ENCODE data around the gene BCAP31. TPM values are rescaled to one million over a fixed set of nuclear protein-coding genes. Genes with fewer than 3 reads are reported as not detected.

The BCAP31 gene
- total RNA-seq, 4 donors from 2014 or later = 37.6 to 113 (median 74.4) TPM

DNA sequence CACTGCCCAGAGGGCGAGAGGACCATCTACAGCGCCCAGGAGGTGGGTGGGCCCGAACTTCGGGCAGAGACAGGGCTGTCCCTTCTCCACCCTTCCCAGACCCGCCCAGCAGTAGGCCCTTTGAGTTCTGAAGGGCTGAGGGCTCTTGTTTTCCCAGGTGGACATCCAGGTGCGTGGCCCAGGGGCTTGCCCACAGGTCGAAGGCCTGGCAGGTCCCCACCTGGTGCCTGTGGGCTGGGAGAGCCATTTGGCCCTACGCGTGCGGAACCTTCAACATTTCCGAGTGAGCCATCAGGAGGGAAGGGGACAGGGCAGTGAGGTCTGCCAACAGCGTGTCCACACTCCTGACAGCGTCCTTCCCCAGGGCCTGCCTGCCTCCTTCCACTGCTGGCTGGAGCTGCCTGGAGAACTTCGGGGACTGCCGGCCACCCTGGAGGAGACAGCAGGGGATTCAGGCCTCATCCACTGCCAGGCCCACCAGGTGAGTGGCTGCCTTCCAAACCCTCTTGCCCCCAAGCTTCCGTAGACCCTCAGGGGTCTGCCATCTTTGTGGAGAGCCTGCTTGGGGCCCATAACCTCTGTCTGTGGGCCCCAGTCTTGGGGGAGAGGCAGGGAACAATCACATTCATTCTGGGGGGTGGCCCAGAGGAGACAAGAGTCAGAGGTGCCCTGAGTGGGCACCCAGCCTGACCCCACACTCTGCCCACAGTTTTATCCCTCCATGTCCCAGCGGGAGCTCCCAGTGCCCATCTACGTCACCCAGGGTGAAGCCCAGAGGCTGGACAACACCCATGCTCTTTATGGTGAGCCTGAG is 46.6 kb upstream of the BCAP31 start:
- no peak overlapping the region for H3K27ac ChIP-seq
- no peak for TF ChIP-seq EP300 (IDR thresholded peaks at IDR 0.05; ENCODE audit: low read depth)
- TF ChIP-seq, protein P1, sequence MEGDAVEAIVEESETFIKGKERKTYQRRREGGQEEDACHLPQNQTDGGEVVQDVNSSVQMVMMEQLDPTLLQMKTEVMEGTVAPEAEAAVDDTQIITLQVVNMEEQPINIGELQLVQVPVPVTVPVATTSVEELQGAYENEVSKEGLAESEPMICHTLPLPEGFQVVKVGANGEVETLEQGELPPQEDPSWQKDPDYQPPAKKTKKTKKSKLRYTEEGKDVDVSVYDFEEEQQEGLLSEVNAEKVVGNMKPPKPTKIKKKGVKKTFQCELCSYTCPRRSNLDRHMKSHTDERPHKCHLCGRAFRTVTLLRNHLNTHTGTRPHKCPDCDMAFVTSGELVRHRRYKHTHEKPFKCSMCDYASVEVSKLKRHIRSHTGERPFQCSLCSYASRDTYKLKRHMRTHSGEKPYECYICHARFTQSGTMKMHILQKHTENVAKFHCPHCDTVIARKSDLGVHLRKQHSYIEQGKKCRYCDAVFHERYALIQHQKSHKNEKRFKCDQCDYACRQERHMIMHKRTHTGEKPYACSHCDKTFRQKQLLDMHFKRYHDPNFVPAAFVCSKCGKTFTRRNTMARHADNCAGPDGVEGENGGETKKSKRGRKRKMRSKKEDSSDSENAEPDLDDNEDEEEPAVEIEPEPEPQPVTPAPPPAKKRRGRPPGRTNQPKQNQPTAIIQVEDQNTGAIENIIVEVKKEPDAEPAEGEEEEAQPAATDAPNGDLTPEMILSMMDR (IDR thresholded peaks at IDR 0.05) = no peak
- TF ChIP-seq POLR2A (IDR thresholded peaks at IDR 0.05) = no peak
- TF ChIP-seq POLR2AphosphoS5 (IDR thresholded peaks at IDR 0.05) = no peak
- peak; percentile 4 for DNase-seq
- no peak overlapping the region for H3K4me3 ChIP-seq
- in situ Hi-C loops (cut with MboI; ENCODE audit: low pct_ligation_motif_present in 1 of 4, low pct_unique_long_range_greater_than_20kb in 1 of 4, low sequenced_read_pairs in 3 of 4) (loop anchor here in 1 of 4 donors (25.0 kb wide), 1 partner anchor 191 kb away; the partner anchor contains the start of genes HCFC1 and TMEM187), intact Hi-C loops (cut with DNase I; ENCODE audit: low total_unique reads) (no loop called here)
- no peaks in the 10 kb centered on the region for H3K27me3 ChIP-seq
- H3K9me3 ChIP-seq = no peaks in the 10 kb centered on the region
- H3K4me1 ChIP-seq = no peaks in the 10 kb centered on the region
- no peaks in the 10 kb centered on the region for H3K36me3 ChIP-seq
- WGBS, 2 donors (ENCODE audit: low coverage in 1 of 2) = 87% methylated on average over 9 of the region's 18 CpGs; no CpG with 5 or more reads in 1 of the 2 donors

DNA sequence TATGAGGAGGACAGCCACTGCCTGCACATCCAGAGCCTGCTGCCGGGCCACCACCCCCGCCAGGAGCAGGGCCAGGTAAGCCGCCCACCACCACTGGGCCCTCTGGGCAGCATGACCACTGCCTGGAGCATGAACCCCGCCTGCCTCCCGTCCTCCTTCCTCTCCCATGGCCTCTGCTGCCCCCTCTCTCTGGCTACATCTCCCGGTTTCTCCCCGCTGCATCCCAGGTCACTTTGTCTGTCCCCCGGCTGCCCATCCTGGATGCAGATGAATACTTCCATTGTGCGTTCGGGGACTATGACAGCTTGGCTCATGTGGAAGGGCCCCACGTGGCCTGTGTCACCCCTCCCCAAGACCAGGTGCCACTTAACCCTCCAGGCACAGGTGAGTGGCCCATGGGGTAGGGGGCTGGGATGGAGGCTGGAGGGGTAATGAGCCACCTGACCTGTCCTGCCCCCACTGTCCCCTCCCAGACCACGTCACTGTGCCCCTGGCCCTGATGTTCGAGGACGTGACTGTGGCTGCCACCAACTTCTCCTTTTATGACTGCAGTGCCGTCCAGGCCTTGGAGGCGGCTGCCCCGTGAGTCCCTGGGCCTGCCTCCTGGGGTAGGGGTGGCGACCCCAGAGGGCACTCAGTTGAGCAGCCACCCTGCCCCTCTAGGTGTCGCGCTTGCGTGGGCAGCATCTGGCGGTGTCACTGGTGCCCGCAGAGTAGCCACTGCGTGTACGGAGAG is 45.8 kb upstream of the BCAP31 start:
- intact Hi-C loops (cut with DNase I; ENCODE audit: low total_unique reads) (loop anchor here (5.0 kb wide), 1 partner anchor 182 kb away; no protein-coding TSS in a partner anchor), in situ Hi-C loops (cut with MboI; ENCODE audit: low pct_ligation_motif_present in 1 of 4, low pct_unique_long_range_greater_than_20kb in 1 of 4, low sequenced_read_pairs in 3 of 4) (loop anchor here in 1 of 4 donors (25.0 kb wide), 1 partner anchor 192 kb away; the partner anchor contains the start of genes HCFC1 and TMEM187)
- TF ChIP-seq EP300 (IDR thresholded peaks at IDR 0.05; ENCODE audit: low read depth) (no peak), POLR2A (IDR thresholded peaks at IDR 0.05) (no peak), POLR2AphosphoS5 (IDR thresholded peaks at IDR 0.05) (no peak)
- TF ChIP-seq, protein P1 (IDR thresholded peaks at IDR 0.05) = no peak
- 86% methylated on average over 25 of the region's 25 CpGs; no CpG with 5 or more reads in 1 of the 2 donors for WGBS, 2 donors (ENCODE audit: low coverage in 1 of 2)
- no peaks in the 10 kb centered on the region for H3K9me3 ChIP-seq
- peak; percentile 5 for DNase-seq
- no peaks in the 10 kb centered on the region for H3K4me1 ChIP-seq
- H3K36me3 ChIP-seq = no peaks in the 10 kb centered on the region
- no peaks in the 10 kb centered on the region for H3K27me3 ChIP-seq
- no peak overlapping the region for H3K4me3 ChIP-seq
- no peak overlapping the region for H3K27ac ChIP-seq

DNA sequence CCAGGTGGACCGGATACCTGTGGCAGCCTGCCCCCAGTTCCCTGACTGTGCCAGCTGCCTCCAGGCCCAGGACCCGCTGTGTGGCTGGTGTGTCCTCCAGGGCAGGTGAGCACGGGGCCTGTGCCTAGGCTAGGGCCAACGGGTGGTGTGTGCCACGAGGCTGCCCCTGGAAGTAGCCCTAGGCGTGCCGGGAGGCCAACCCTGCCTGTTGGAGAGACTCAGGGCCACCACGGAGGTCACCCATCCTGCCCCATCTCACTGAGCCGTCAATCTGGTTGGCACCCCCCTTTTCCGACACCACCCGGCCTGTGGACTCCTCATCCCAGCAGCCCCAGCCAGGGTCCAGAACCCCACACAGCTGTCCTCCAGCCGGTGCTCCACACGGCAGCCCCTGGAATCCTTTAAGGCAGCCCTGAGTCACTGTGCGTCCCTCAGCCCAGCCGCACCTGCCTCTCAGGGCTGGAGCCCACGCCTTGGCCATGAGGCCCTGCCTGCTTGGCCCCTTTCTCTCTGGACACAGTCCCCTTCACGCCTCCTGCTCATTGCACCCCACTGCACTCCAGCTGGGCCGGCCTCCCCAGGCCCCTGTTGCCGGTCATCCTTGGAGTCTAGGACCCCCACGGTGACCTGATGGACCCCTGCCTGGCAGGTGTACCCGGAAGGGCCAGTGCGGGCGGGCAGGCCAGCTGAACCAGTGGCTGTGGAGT is 45.1 kb upstream of the BCAP31 start:
- peak; percentile 5 for DNase-seq
- H3K9me3 ChIP-seq = no peaks in the 10 kb centered on the region
- no peak for TF ChIP-seq POLR2AphosphoS5 (IDR thresholded peaks at IDR 0.05)
- no peak for TF ChIP-seq EP300 (IDR thresholded peaks at IDR 0.05; ENCODE audit: low read depth)
- intact Hi-C loops (cut with DNase I; ENCODE audit: low total_unique reads) (loop anchor here (5.0 kb wide), 1 partner anchor 183 kb away; no protein-coding TSS in a partner anchor), in situ Hi-C loops (cut with MboI; ENCODE audit: low pct_ligation_motif_present in 1 of 4, low pct_unique_long_range_greater_than_20kb in 1 of 4, low sequenced_read_pairs in 3 of 4) (loop anchor here in 1 of 4 donors (25.0 kb wide), 1 partner anchor 193 kb away; the partner anchor contains the start of genes HCFC1 and TMEM187)
- H3K27me3 ChIP-seq = no peaks in the 10 kb centered on the region
- WGBS, 2 donors (ENCODE audit: low coverage in 1 of 2) = 87% methylated on average over 22 of the region's 23 CpGs; no CpG with 5 or more reads in 1 of the 2 donors
- H3K27ac ChIP-seq = no peak overlapping the region
- H3K36me3 ChIP-seq = no peaks in the 10 kb centered on the region
- H3K4me3 ChIP-seq = no peak overlapping the region
- H3K4me1 ChIP-seq = no peaks in the 10 kb centered on the region

DNA sequence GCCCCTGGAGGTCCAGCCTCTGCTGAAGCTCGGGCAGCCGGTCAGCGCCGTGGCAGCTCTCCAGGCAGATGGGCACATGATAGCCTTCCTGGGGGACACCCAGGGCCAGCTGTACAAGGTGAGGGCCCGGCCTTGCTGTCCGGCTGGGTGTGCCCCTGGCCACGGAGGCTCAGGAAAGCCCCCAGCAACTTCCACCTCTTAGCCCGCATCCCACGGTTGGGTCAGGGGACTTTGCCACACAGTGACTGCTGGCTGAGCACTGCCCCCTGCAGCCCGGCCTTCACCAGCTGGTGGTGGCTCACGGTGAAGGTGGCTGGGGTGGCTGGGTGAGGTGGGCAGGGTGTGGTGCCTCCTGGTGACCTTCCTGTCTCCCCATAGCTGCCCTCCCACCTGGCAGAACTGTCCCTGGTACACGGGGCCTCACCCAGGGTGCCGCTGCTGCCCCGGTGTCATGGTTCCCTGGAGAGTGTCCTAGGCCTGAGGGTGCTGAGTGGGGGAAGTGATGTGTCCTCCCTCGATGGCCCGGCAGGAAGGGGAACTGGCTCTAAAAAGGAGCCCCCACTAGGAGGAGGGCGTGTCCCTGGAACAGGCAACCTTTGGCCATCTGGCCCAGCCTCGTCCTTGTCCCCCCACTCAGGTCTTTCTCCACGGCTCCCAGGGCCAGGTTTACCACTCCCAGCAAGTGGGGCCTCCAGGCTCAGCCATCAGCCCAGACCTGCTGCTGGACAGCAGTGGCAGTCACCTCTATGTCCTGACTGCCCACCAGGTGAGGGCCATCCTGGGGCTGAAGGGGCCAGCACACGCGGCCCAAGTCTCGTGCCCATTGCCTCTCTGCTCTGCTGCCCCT is 44.3 kb upstream of the BCAP31 start:
- in situ Hi-C loops (cut with MboI; ENCODE audit: low pct_ligation_motif_present in 1 of 4, low pct_unique_long_range_greater_than_20kb in 1 of 4, low sequenced_read_pairs in 3 of 4) = loop anchor here in 1 of 4 donors (25.0 kb wide), 1 partner anchor 194 kb away; the partner anchor contains the start of genes HCFC1 and TMEM187
- TF ChIP-seq EP300 (IDR thresholded peaks at IDR 0.05; ENCODE audit: low read depth) (no peak), POLR2AphosphoS5 (IDR thresholded peaks at IDR 0.05) (no peak), POLR2A (IDR thresholded peaks at IDR 0.05) (no peak)
- TF ChIP-seq, protein P1 (IDR thresholded peaks at IDR 0.05) = no peak
- intact Hi-C loops (cut with DNase I; ENCODE audit: low total_unique reads) = loop anchor here (5.0 kb wide), 1 partner anchor 184 kb away; no protein-coding TSS in a partner anchor
- DNase-seq = peak; percentile 7
- 75% methylated on average over 22 of the region's 22 CpGs; no CpG with 5 or more reads in 1 of the 2 donors for WGBS, 2 donors (ENCODE audit: low coverage in 1 of 2)
- Histone ChIP-seq H3K27ac (no peak overlapping the region), H3K4me1 (no peaks in the 10 kb centered on the region), H3K27me3 (no peaks in the 10 kb centered on the region), H3K9me3 (no peaks in the 10 kb centered on the region), H3K36me3 (no peaks in the 10 kb centered on the region), H3K4me3 (no peak overlapping the region)

Data from transverse colon (tissue), 4 donors.